SH-SY5Y (cell line): ENCODE results near the gene TAF1D.

Experiments used
- GATA2 ChIP-seq: IDR thresholded peaks from 2 replicates; pipeline ENCODE4 v1.6.1; 2011; ENCODE audit warnings: mild to moderate bottlenecking, low read depth, low read length
- GATA3 ChIP-seq: IDR thresholded peaks from 2 replicates; pipeline ENCODE4 v1.6.1; 2011; ENCODE audit warnings: low read depth, mild to moderate bottlenecking, low read length, moderate library complexity

GRCh38 chr11:93756748-93757147 is 15.5 kb upstream of the TAF1D start:
- TF ChIP-seq GATA3 (no peak), GATA2 (no peak)
